B cell (primary cell): Measurements from ENCODE around the gene SKOR1. TPM values are rescaled to one million over a fixed set of nuclear protein-coding genes. Genes with fewer than 3 reads are reported as not detected.

Experiments
- ATAC-seq: fragments of 200-7000 bp; cut with Tn5 transposase; one replicate; pipeline ENCODE4 v1.10.0; 2021; ENCODE audit warnings: low read depth, mild to moderate bottlenecking, moderate number of reproducible peaks, moderate library complexity
- CTCF ChIA-PET: fragments of 350-600 bp; sonication (Branson Sonifier 250); formaldehyde crosslinking; loops from one replicate; lab custom pipeline; 2021; ENCODE audit warnings: antibody characterized with exemption, inconsistent platforms; lab: Charles Lee
- POLR2A ChIA-PET: fragments of 350-600 bp; sonication (Branson Sonifier 250); formaldehyde crosslinking; loops from one replicate; lab custom pipeline; 2021; ENCODE audit warnings: antibody characterized with exemption; lab: Charles Lee
- DNase-seq: peaks from one replicate; pipeline ENCODE4 v3.0.0; 2013
- H2AFZ ChIP-seq: 2 replicates; pipeline ENCODE4 v1.6.1; 2012; ENCODE audit warnings: mild to moderate bottlenecking, low read depth, low read length; ENCODE audit not compliant: insufficient read depth, poor library complexity, severe bottlenecking
- H3K27ac ChIP-seq, 2 donors: 1 replicate in 1 of 2; 2 replicates in 1 of 2; pipeline ENCODE4 v1.5.1; 2012 to 2013; ENCODE audit warnings: low read length in 2 of 2, mild to moderate bottlenecking in 2 of 2, moderate library complexity in 1 of 2
- H3K27me3 ChIP-seq, 4 experiments: fragments of 200-600 bp in 1 of 4; sonication (generic) in 1 of 4; replicated peaks in 1 of 4; 1 replicate in 2 of 4; 2 replicates in 2 of 4; pipeline versions ENCODE4 v1.6.1 to v1.7.0; 2013 to 2016; ENCODE audit warnings: low read length in 3 of 4, mild to moderate bottlenecking in 2 of 4, mixed read lengths in 1 of 4, moderate library complexity in 1 of 4; ENCODE audit not compliant: insufficient read depth in 4 of 4, control insufficient read depth in 3 of 4; ENCODE audit errors: control extremely low read depth in 1 of 4
- H3K36me3 ChIP-seq, 2 experiments: replicated peaks in 1 of 2; 1 replicate in 1 of 2; 2 replicates in 1 of 2; pipeline versions ENCODE4 v1.6.1 to v1.7.1; 2013; ENCODE audit warnings: low read length in 1 of 2; ENCODE audit not compliant: insufficient read depth in 2 of 2, control insufficient read depth in 1 of 2; ENCODE audit errors: control extremely low read depth in 1 of 2, extremely low read depth in 1 of 2
- H3K4me1 ChIP-seq, 2 donors: fragments of 200-600 bp in 1 of 2; sonication (generic) in 1 of 2; 1 replicate in 1 of 2; 2 replicates in 1 of 2; pipeline versions ENCODE4 v1.5.1 to v1.6.1; 2013 to 2017; ENCODE audit warnings: low read length in 2 of 2; ENCODE audit not compliant: control insufficient read depth in 2 of 2, insufficient read depth in 2 of 2
- H3K4me2 ChIP-seq: replicated peaks from 2 replicates; pipeline ENCODE3; 2012; ENCODE audit warnings: mild to moderate bottlenecking, low read depth, low read length; ENCODE audit not compliant: poor library complexity, severe bottlenecking
- H3K4me3 ChIP-seq, 5 experiments: fragments of 200-600 bp in 1 of 5; sonication (generic) in 1 of 5; 1 replicate in 3 of 5; 2 replicates in 2 of 5; pipeline versions ENCODE4 v1.5.1 to v1.7.0; 2011 to 2016; ENCODE audit warnings: low read length in 4 of 5, mild to moderate bottlenecking in 4 of 5, low read depth in 2 of 5, control low read depth in 1 of 5, moderate library complexity in 1 of 5; ENCODE audit not compliant: insufficient read depth in 1 of 5; ENCODE audit errors: control extremely low read depth in 1 of 5, extremely low read depth in 1 of 5
- H3K79me2 ChIP-seq: fragments of 200-600 bp; sonication (generic); one replicate; pipeline ENCODE4 v1.6.0; 2016; ENCODE audit warnings: low read length; ENCODE audit not compliant: control insufficient read depth, insufficient read depth
- H3K9ac ChIP-seq: fragments of 200-600 bp; sonication (generic); 2 replicates; pipeline ENCODE4 v1.6.1; 2017; ENCODE audit warnings: mild to moderate bottlenecking, low read length, moderate library complexity
- H3K9me3 ChIP-seq, 3 donors: one replicate each; pipeline versions ENCODE4 v1.6.1 to v1.7.1; 2013; ENCODE audit warnings: low read length in 2 of 3; ENCODE audit not compliant: control insufficient read depth in 2 of 3, insufficient read depth in 1 of 3; ENCODE audit errors: control extremely low read depth in 1 of 3
- H4K20me1 ChIP-seq: 2 replicates; pipeline ENCODE4 v1.6.0; 2012; ENCODE audit warnings: mild to moderate bottlenecking, low read length; ENCODE audit not compliant: insufficient read depth, control insufficient read depth, poor library complexity, severe bottlenecking
- H3K27ac Mint-ChIP-seq: one replicate; pipeline ENCODE4 v1.8.0; 2021; ENCODE audit warnings: mixed read lengths
- H3K27me3 Mint-ChIP-seq: one replicate; pipeline ENCODE4 v1.8.0; 2021; ENCODE audit warnings: mixed read lengths
- H3K4me1 Mint-ChIP-seq: one replicate; pipeline ENCODE4 v1.8.0; 2021; ENCODE audit warnings: mixed read lengths
- H3K4me3 Mint-ChIP-seq: one replicate; pipeline ENCODE4 v1.8.0; 2021; ENCODE audit warnings: mixed read lengths
- H3K9me3 Mint-ChIP-seq: one replicate; pipeline ENCODE4 v1.8.0; 2022; ENCODE audit warnings: mixed read lengths; ENCODE audit not compliant: insufficient read depth
- CTCF ChIP-seq: fragments of 200-600 bp; IDR thresholded peaks from one replicate; pipeline ENCODE4 v1.8.0; 2022; ENCODE audit warnings: antibody characterized with exemption, mild to moderate bottlenecking
- EZH2 ChIP-seq: IDR thresholded peaks from 2 replicates; pipeline ENCODE4 v1.6.1; 2012; ENCODE audit warnings: borderline replicate concordance, low read depth, mild to moderate bottlenecking, moderate library complexity, low read length; ENCODE audit not compliant: insufficient read depth, poor library complexity, severe bottlenecking
- WGBS: methylation state at CpG from one replicate; pipeline ENCODE4 v1.1.5; 2013; ENCODE audit warnings: missing lambda C conversion rate; ENCODE audit not compliant: insufficient coverage; 5-methylcytosine and 5-hydroxymethylcytosine counted together
- intact Hi-C: fragments of 100-400 bp; cut with micrococcal nuclease; formaldehyde crosslinking; loops from one replicate; pipeline ENCODE4 v1.10.0; 2022
- polyA plus RNA-seq: library from polyadenylated mRNA; depleted of rRNA; stranded (reverse); fragments of >200 nt; gene quantifications from 2 replicates; pipeline ENCODE4 v1.2.3, GENCODE V29; 2012
- total RNA-seq, 2 donors: library from RNA; stranded (reverse); fragments of 120-200 nt in 1 of 2; gene quantifications; 1 replicate in 1 of 2; 2 replicates in 1 of 2; pipeline versions ENCODE4 v1.2.3 to v1.2.4, GENCODE V29; 2013 to 2022

Gene SKOR1
- total and polyA plus RNA-seq, 2 donors (not counting 1 experiment from before 2014, with no cell fraction given) = 0.37 to 0.67 TPM

- Histone ChIP-seq H3K27ac (no peak overlapping the region), H3K9me3 (no peaks in the 10 kb centered on the region), H4K20me1 (no peaks in the 10 kb centered on the region), H3K4me2 (no peak overlapping the region), H3K4me1 (peaks cover 9 to 11% of the 10 kb centered on the region in 2 donors), H3K4me3 (no peak overlapping the region), H3K27me3 (peaks cover 0 to 17% (median 9%) of the 10 kb centered on the region in 4 experiments), H3K36me3 (no peaks in the 10 kb centered on the region), H3K9ac (no peak overlapping the region), H2AFZ (no peak overlapping the region), H3K79me2 (no peaks in the 10 kb centered on the region)
- 90% methylated on average over 1 of the region's 3 CpGs for WGBS
- peaks cover 15% of the 10 kb centered on the region for H3K4me1 Mint-ChIP-seq
- CTCF ChIA-PET = no interaction called here
- TF ChIP-seq CTCF (no peak), EZH2 (no peak)
- H3K4me3 Mint-ChIP-seq = no peak overlapping the region
- POLR2A ChIA-PET = interaction anchor here (0.5 kb wide), 1 partner anchor 14 kb away, joined by 9 read pairs; no protein-coding TSS in a partner anchor
- intact Hi-C loops = no loop called here
- ATAC-seq = no peak
- no peaks in the 10 kb centered on the region for H3K9me3 Mint-ChIP-seq
- H3K27ac Mint-ChIP-seq = no peak overlapping the region
- H3K27me3 Mint-ChIP-seq = peaks cover 28% of the 10 kb centered on the region
- no peak for DNase-seq
Measured at GRCh38 chr15:67880651-67881182, 55.4 kb downstream of the SKOR1 start.

GRCh38 chr15:67882487-67883233, 57.4 kb downstream of the SKOR1 start:
- intact Hi-C loops = no loop called here
- Histone ChIP-seq H4K20me1 (no peaks in the 10 kb centered on the region), H3K4me2 (no peak overlapping the region), H3K9ac (no peak overlapping the region), H3K27ac (no peak overlapping the region), H3K27me3 (peaks cover 0 to 20% (median 14%) of the 10 kb centered on the region in 4 experiments), H3K79me2 (no peaks in the 10 kb centered on the region), H3K4me3 (no peak overlapping the region), H2AFZ (no peak overlapping the region), H3K36me3 (no peaks in the 10 kb centered on the region), H3K4me1 (peaks cover 9 to 11% of the 10 kb centered on the region in 2 donors), H3K9me3 (no peaks in the 10 kb centered on the region)
- ATAC-seq (no peak), DNase-seq (no peak)
- ChIA-PET POLR2A (no interaction called here), CTCF (interaction anchor here (0.9 kb wide), 1 partner anchor 19 kb away, joined by 4 read pairs; no protein-coding TSS in a partner anchor)
- no peak overlapping the region for H3K27ac Mint-ChIP-seq
- 75% methylated on average over 4 of the region's 8 CpGs for WGBS
- TF ChIP-seq EZH2 = no peak
- TF ChIP-seq CTCF = no peak
- H3K4me3 Mint-ChIP-seq = no peak overlapping the region
- H3K4me1 Mint-ChIP-seq = peaks cover 15% of the 10 kb centered on the region
- H3K27me3 Mint-ChIP-seq = peaks cover 33% of the 10 kb centered on the region
- H3K9me3 Mint-ChIP-seq = no peaks in the 10 kb centered on the region
